Stimulated activated CD8-positive, alpha-beta memory T cell treated with anti-CD3 and anti-CD28 coated beads, Interleukin-12 subunit alpha, Interleukin-12 subunit beta, amount 100 ng/mL, for 1 hour (primary cell): ENCODE data around the gene PCDH9.

Source experiments
- DNase-seq: peaks from one replicate; pipeline ENCODE4 v3.0.0-alpha.2; 2020; ENCODE audit warnings: low read depth

PCDH9 gene

DNA sequence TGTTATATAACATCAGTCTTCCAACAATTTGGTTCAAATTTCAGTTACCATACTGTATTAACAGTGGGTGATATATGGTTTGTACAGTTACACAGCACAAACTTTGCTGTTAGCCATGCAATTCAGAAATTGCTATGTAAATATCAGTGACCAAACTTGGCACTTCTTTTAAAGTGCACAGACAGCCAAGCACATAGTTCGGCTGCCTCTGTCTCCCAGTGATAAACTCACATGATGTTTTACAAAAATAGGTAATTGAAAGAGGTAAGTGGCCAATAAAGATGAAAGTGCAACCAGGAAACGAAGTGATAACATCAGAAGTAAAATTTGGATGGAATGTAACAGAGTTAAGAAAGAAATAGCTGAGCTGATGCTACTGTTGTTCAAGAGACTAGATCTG lies 143.9 kb downstream of the PCDH9 start:
- DNase-seq: no peak

DNA sequence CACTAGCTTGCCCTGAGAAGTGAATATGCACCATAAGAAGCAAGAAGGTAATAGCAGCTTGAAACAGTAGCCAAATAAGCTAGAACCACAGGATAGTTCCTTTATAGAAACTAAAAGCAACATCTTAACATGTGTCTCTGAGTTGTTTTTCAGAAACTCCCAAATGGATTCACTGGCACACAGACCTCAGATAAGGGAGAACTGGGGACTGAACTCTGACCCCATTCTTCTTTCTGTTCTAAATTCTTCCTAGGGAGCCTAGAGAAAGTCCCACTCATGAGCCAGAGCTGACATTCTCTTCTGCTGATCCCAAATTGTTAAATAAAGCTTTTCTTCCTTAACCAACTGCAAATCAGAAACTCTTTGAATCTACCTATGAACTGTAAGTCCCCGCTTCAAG lies 146.1 kb downstream of the PCDH9 start:
- no peak for DNase-seq

DNA sequence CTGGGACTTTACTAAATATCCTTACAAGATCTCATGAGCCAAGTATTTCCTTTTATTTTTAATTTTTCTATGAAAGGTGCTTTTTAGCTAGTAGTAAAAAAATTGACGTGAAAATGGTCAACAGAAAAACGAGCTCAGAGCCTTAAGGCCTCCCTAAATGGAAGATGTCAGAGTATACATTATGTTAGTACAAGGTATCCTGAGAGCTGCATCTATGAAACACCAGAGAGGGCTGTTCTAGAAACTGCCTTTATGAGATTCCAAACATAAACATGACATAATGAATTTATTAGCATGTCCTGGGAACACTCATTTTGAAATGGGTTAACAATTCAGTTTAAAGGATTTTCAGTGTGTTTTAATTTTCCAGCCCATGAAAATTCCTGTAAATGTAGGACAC lies 146.6 kb downstream of the PCDH9 start:
- no peak for DNase-seq

DNA sequence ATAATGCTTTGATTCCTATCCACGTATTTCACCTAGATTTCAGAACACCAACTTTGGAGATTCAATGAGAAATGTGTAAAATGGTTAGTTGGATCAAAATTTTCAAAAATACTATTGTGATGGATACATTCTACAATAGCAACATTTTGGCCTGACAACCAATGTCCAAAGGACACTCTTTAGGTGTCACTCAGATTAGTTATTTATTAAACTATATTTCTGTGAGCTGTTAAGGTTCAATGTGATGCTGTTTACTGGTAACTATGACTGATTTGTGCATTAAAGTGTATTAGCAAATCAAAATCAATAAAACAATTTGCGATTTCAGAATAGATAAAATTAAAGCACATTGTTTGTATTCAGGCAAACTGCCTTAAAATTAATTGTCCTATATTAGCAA lies 149.8 kb downstream of the PCDH9 start:
- no peak for DNase-seq

DNA sequence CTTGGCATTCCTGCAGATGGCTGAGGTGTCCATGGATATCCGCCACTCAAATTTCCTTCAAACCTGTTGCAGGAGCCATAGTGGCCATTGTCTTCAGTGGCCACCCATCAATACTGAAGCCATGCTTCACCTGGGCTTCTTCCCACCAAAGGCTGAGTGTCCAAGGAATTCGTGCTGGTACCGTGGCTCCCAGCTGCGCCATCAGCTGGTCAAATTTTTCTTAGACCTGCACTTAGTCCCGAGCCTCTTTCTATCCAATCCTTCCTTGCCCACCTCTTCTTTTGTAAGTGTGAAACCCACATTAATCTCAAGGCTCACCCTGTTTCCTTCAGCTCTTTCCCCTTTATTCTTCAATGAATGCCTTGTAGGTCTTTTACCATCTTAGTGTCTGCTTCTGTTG lies 152.1 kb downstream of the PCDH9 start:
- DNase-seq: no peak

DNA sequence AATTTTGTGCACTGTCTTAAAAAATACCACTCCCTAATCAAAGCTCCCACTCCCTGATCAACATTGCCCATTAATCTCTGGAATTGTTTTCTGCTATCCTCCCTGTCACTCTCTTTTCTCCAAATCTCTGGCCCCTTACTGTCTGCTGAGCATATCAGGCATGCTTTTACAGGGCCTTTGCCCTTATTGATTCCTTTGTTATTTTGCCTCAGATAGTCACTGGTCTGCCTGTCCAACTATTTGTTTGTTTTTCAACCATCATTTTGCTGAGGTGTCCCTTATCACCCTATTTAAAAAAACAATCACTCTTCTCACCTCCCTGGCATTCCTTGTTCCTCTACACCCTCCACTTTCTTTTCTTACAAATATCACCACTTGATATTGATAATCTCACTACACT lies 153.0 kb downstream of the PCDH9 start:
- no peak for DNase-seq

DNA sequence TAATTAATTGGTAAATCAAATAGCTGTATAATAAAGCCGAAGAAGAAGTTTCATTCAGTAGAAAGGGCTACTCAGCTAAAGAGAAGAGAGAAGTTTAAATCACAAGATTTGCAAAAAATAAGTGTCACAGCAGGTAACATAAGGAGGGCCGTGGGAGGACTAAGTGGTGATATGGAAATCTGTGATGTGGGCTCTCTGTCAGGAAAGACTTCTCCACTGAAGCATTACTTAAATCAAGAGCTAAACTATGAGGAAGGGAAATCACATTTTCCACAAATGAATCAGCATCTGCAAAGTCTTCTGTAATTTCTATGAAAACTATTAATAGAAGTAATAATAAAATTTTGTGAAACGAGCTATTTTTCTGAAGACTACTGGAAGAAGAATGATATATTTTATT lies 153.8 kb downstream of the PCDH9 start:
- DNase-seq: no peak

DNA sequence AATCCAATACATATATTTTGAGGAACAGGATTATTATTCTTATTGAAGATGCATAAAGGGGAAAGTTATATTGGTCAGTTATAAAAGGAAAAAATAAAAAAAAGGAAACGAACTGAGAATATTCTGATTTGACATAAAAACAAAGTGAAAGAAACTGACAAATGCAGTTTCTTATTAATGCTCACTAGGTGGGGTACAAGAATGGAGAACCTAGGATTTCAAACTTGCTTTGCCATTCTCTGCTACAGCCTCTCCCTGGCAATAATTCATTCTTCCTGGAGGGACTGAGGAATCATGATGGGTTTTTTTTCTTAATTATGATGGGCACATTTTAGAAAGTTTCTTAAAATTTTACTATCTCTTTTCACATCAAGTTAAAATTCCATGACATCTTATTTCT lies 154.9 kb downstream of the PCDH9 start:
- no peak for DNase-seq

DNA sequence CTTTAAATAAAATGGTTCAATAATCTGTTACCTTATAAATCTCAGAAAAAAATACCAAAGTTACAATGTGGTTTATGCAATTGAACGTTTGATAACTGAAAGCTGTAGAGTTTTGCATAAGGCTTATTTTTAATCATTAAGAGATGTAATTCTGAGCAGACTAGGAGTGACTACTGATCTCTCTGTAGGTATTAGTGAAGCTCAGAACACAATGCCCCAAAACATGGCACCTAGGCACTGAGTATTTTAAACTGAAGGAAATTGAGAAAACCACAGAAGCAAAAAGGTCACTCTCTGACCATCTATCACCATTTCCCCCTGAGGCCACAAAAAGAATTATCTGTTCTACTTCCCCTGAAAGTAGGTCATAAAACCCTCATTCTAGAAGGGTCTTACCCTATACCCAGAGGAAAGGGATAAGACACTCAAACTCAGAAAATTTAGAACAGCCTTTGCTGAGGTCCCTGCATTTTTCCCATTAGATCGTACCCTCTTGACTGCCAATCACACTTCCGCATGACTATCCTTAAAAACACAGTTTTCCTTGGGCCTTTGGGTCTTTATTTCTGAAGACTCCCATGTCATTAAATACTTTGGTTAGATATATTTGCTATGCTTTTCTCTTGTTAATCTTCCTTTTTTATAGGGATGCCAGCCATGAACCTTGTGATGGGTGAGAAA lies 158.1 kb downstream of the PCDH9 start:
- DNase-seq: no peak

DNA sequence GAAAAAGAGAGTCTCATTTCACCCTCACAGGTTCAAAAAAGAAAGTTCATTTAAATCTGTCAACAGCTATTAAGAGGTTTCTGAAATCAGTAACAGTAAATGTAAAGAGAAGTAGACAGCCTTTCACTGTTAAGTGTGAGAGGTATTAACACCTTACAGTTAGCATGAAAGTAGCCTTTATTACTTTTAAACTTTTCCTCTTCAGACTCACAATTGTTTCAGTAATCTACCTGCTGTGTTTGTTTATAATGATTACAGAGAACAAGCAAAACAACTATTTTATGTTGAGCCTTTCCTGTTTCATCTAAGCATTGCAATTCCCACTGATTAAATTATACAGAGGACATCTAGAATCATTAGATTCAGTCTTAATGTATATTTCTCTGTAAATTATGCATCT lies 159.8 kb downstream of the PCDH9 start:
- DNase-seq: no peak

DNA sequence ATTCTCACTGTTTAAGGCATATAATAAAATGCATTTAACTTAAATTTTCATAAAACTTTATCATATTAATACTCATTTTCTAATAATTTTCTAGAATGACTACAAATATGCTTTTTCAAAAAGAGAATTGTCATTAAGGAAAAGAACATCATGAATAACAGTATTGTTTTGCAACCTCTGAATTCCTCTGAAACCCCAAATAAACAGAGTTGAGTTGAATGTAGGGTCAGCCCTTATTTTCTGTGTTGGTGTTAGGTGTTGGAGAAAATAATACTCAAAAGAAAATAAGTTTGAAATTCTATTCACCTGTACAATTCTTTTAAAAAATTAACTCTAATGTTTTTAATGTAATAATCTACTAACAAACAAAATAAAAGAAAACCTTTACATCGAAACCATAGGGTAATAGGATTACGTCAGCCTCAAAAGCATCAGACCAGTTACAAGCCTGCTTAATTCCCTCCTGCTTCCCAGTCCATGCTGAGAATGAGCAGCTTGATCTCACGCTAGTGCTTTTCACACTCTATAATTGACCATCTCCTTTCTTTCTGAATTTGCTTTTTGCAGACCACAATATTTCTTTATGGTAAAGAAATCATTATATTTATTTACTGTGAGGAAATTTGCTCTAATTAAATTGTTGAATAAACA lies 160.9 kb downstream of the PCDH9 start:
- DNase-seq: no peak

DNA sequence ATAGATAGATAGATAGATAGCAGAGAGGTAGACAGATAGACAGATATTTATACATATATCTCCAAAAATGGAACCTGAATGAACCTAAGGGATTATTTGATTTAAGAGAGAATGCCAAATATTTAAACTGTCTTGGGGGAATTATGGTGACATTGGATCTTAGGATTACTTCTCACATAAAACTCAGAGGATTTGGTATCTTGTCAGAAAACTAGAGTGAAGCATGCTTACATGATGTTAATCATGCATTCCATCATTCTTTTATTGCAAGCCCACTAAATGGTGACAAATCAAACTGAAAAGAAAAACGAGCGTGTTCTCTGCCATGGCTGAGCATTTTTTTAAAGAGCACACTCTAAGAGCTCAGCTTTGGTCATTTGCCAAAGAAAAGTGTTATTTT lies 165.2 kb downstream of the PCDH9 start:
- no peak for DNase-seq

DNA sequence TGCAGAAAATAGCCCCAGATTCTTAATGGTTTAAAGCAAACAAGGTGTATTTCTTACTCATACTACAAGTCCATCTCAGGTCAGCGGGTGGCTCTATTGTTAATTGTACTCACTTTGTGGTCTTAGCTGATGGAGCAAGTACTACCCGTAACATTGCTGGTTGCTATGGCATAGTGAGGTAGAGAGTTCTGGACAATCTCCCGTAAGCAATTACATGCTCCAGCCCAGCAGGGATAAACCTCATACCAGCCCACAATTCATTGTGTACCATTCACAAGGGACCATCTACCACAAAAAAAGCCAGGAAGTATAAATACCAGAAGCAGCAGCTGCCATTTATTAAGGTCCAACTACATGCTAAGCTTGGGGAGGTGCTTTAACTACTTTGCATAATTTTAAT lies 167.1 kb downstream of the PCDH9 start:
- no peak for DNase-seq

DNA sequence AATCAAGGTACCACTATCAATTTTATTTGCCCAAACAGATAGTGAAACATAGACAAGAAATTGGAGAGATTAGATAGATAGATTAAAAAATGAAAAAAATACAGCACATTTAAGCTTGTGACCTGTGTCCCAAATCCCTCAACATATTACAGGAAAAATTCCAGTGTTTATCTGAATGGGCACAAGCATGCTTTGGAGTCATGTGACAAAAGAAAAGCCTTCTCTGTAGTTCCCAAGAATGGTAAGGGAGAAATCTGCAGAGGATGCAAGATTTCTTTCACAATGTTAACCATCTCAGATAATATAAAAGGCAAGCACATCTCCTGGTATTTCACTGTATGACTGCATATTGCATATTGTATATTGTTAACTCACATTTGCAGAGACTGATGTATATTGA lies 168.0 kb downstream of the PCDH9 start:
- DNase-seq: no peak

DNA sequence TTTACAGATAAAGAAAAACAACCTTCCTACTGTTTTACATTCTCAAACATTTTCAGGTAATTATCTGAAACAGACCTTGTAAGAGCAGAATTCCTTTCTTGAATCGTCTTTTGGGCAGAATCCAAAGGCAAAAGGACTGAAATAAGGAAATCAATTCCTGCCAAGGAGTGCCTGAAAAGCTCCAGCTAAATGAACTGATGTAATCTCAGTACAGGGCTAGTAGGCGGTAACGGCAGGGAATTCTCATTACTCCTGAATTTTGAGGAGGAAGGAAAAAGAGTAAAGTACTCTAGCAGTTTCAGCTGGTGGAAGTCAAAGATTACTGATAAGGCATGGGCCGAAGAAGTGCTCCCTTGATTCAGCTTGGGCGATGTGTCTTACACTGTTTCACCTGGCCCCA lies 168.4 kb downstream of the PCDH9 start:
- no peak for DNase-seq

DNA sequence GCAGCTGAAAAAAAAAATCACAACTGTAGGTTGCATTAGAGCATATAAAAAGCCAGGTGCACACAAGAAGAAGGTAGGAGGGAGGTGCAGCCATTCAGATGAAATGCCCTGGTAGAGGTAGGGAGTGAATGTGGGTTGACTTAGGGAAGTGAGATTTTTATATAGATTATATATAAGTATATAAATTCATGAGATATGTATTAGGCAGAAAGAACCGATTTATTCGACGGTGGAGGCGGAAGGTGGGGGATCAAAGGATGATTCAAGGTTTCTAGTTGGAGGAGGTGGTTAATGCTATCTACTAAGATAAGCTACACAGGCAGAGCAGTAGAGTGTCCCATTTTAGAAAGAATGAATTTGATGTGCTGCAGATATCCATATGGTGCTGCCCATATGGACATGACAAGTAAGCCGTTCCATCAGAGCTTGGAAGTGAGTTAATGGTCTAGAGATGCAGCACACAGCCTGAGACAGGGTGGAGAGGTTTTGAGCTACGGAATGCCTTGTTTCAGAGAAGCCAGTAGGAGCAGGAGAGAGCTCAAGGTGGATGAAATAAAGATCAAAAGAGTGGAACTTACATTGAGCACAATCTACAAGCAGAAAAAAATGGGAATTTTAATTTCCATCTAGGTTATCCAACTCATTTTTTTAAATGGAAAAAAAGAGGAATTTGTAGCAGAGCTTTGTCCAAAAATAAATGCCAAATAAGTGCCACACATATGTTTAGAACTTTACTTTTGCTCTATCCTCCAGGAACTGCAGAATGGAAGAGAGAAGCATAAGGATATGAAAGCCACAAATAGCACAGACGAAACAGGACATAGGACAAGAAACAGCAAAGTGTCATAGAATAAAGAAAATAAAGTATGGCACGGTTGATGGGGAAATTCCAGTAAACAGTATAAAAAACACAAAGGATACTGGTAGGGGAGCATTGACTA lies 177.3 kb downstream of the PCDH9 start:
- no peak for DNase-seq

DNA sequence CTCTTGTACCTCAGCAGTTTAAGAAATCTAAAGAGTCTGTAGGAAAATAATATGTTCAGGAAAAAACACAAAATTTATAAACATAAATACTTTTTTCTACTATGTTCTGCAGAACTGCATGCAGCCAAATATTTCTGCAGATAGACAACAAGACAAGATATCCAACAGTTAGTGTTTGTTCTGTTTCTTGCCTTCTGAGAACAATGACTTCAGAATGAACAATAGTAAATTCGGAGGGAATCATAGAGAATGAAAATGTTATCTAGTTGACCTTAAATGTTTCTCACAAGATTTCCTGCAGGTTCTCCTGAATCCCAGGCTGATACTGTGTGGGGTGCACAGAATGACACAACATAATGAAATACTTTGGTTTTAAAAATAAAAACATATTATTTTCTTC lies 180.4 kb downstream of the PCDH9 start:
- no peak for DNase-seq

DNA sequence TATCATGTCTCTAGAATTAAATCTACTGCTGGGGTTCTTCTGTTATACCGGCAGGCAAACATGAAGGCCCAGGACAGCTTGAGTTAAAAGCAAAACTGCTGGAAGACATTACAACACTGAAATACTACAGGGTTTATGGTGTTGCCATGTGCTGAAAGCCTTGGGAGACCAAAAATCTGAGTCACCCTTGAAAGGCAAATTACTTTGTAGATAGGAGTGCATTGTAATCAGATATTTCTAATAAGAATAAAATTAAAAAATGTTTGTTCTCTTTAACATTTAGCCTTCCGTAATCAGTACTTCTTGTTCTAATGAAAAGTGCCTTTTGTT lies 181.3 kb downstream of the PCDH9 start:
- DNase-seq: no peak

DNA sequence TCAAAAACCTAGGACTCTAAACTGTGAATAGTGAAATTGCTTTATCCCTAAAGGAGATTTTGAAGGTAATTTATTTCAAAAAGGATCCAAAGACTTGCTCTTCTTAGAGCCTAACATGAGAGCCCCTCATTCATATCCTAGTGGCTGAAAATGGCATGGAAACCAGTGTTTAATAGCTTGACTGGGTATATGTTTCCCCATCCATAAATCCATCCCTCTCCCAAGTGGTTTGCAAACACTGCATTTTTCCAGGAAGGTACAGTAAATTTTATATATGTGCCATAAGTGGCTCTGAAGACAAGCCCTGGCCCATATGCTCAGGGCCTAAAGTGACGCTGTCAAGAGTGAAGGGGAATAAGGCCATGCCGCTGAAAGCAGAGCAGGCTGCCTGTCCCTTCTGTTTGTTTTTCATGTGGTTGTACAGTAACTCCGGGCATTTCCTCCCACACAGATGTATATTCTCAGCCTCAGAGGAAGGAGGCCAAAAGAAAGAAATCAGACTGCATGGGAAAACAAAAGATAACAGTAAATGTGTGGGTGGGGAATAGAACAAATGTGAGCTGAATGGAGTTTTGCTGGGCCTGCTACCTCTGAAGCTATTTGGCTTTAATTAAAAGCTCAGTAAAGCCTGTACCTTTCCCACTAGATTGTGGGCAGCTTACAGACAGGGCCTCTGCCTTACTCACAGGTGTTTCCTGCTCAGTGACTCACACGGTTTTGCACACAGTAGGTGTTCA lies 181.9 kb downstream of the PCDH9 start:
- no peak for DNase-seq

DNA sequence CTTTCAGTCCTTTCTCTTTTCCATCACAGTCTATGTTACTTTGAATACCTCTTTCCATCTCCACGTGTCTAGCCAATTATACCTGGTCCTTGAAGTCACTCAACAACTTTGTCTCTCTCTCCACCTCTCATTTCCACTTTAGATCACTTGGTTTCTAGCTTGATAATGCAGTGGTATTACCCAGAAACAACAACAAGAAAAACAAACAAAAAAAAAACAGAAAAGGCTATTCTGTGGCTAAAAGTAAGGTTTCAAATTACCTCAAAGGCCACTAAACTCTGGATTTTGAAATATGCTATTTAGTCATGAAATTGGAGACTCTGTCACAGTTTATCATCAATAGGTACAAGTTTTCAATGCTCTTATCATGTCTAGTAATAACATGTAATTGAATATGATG lies 184.8 kb downstream of the PCDH9 start:
- no peak for DNase-seq

DNA sequence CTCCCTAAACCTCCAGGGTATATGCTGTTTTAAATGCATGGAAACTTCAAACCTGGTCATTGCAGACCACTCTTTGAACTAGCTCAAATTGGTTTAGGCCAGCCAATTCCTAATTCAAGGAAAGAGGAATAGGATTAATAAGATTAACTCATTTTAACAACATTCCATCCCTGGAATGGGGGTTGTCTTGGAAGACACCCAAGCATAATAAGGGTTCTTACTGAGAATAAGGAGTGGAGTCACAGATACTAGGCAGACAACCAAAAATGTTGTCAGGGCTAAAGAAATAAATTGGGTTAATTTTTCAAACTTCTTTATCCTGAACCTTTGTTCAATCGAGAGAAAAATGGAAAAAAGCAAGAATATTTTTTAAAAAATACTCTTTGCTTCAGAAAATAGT lies 186.2 kb downstream of the PCDH9 start:
- no peak for DNase-seq

DNA sequence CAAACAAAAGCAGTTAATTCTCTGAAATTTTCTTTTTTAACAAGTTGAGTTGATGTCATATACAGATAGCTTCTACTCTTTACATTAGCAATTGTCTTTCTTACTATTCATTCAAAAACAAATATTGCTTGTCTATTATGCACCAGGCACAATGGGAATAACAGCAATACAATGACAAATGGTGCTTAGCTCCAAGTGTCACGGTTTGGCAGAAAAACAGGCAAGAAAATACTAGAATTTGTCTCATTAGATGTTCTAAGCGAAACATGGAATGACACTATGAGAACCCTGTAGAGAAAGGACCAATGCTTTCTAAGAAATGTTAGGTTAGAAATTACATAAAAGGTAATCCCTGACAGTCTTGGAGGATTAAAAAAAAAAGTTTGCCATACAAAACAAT lies 187.6 kb downstream of the PCDH9 start:
- DNase-seq: no peak
